Progenitor cell of endocrine pancreas (in vitro differentiated cells): Measurements from ENCODE around the gene COL20A1. TPM values are rescaled to one million over a fixed set of nuclear protein-coding genes. Genes with fewer than 3 reads are reported as not detected.

ENCODE experiments used
- DNase-seq: peaks from one replicate; pipeline ENCODE4 v3.0.0; 2021; ENCODE audit warnings: low spot score; ENCODE audit not compliant: unreplicated experiment
- H3K27ac Mint-ChIP-seq: 2 replicates; pipeline ENCODE4 v1.8.0; 2021; ENCODE audit warnings: mild to moderate bottlenecking, moderate library complexity, mixed read lengths
- H3K27me3 Mint-ChIP-seq: 2 replicates; pipeline ENCODE4 v1.8.0; 2021; ENCODE audit warnings: mixed read lengths
- H3K36me3 Mint-ChIP-seq: 2 replicates; pipeline ENCODE4 v1.8.0; 2022; ENCODE audit warnings: mixed read lengths; ENCODE audit not compliant: insufficient read depth
- H3K4me1 Mint-ChIP-seq: 2 replicates; pipeline ENCODE4 v1.8.0; 2021; ENCODE audit warnings: low read depth, mixed read lengths
- H3K4me3 Mint-ChIP-seq: 2 replicates; pipeline ENCODE4 v1.8.0; 2021; ENCODE audit warnings: low read depth, mild to moderate bottlenecking, moderate library complexity, mixed read lengths
- H3K9me3 Mint-ChIP-seq: 2 replicates; pipeline ENCODE4 v1.8.0; 2021; ENCODE audit warnings: low read depth, mixed read lengths
- CTCF ChIP-seq: fragments of 200-600 bp; sonication (generic); IDR thresholded peaks from one replicate; pipeline ENCODE4 v1.5.0; 2021; ENCODE audit warnings: antibody characterized with exemption, mild to moderate bottlenecking; ENCODE audit not compliant: unreplicated experiment
- total RNA-seq: library from RNA; stranded (reverse); gene quantifications from 2 replicates; pipeline ENCODE4 v1.2.1, GENCODE V29; 2021

COL20A1 gene
- total RNA-seq, 1 donor from 2014 or later, result 0.24 TPM

- H3K9me3 Mint-ChIP-seq, result no peaks in the 10 kb centered on the region
- H3K27ac Mint-ChIP-seq, result no peak overlapping the region
- no peak for DNase-seq
- no peak for TF ChIP-seq CTCF
- peaks cover 20% of the 10 kb centered on the region for H3K27me3 Mint-ChIP-seq
- peaks cover 8% of the 10 kb centered on the region for H3K4me1 Mint-ChIP-seq
- H3K36me3 Mint-ChIP-seq, result no peaks in the 10 kb centered on the region
- no peak overlapping the region for H3K4me3 Mint-ChIP-seq
Observed at GRCh38 chr20:63359164-63359934, 66.4 kb downstream of the COL20A1 start.

GRCh38 chr20:63359937-63360849 lies 67.2 kb downstream of the COL20A1 start:
- Mint-ChIP-seq H3K27ac (peak overlapping the region; percentile 37), H3K9me3 (no peaks in the 10 kb centered on the region), H3K4me1 (peaks cover 8% of the 10 kb centered on the region), H3K36me3 (no peaks in the 10 kb centered on the region), H3K27me3 (peaks cover 20% of the 10 kb centered on the region), H3K4me3 (no peak overlapping the region)
- no peak for TF ChIP-seq CTCF
- DNase-seq, result no peak

GRCh38 chr20:63360850-63361518 lies 68.0 kb downstream of the COL20A1 start, which contains the start of gene CHRNA4:
Gene CHRNA4, minus strand, starts transcription at chr20:63361349. Its CDS starts 184 bp downstream, at chr20:63361165.
- H3K4me3 Mint-ChIP-seq, result no peak within 1 kb of the TSS
- no peak within 1 kb of the TSS for H3K27ac Mint-ChIP-seq
- no peak for TF ChIP-seq CTCF

GRCh38 chr20:63361519-63362435 lies 68.8 kb downstream of the COL20A1 start:
- H3K27me3 Mint-ChIP-seq, result peaks cover 20% of the 10 kb centered on the region
- no peaks in the 10 kb centered on the region for H3K36me3 Mint-ChIP-seq
- no peak overlapping the region for H3K4me3 Mint-ChIP-seq
- peaks cover 8% of the 10 kb centered on the region for H3K4me1 Mint-ChIP-seq
- no peaks in the 10 kb centered on the region for H3K9me3 Mint-ChIP-seq
- H3K27ac Mint-ChIP-seq, result no peak overlapping the region
- no peak for DNase-seq
- TF ChIP-seq CTCF, result no peak

More at GRCh38 chr20:63360850-63361518, 68.0 kb downstream of the COL20A1 start, which contains the start of gene CHRNA4:
- Mint-ChIP-seq H3K36me3 (no peaks in the 10 kb centered on the region), H3K4me1 (peaks cover 8% of the 10 kb centered on the region), H3K27me3 (peaks cover 20% of the 10 kb centered on the region), H3K9me3 (no peaks in the 10 kb centered on the region)
- no peak for DNase-seq
